Endothelial cell of umbilical vein (primary cell): ENCODE data around the gene TERC. TPM values are rescaled to one million over a fixed set of nuclear protein-coding genes. Genes with fewer than 3 reads are reported as not detected.

ENCODE experiments used
- BruUV-seq: library from RNA; stranded (reverse); fragments of 400-500 nt; replicated peaks from 2 replicates; lab custom pipeline; 2021; lab: Mats Ljungman, UMichigan
- CTCF ChIA-PET: fragments of 300-600, 350-600 bp; sonication (Branson Sonifier 250); formaldehyde crosslinking; loops from one replicate; lab custom pipeline; 2021; ENCODE audit warnings: antibody characterized with exemption, inconsistent platforms; lab: Charles Lee
- POLR2A ChIA-PET: fragments of 300-600, 350-600 bp; sonication (Branson Sonifier 250); formaldehyde crosslinking; loops from one replicate; lab custom pipeline; 2021; ENCODE audit warnings: antibody characterized with exemption, inconsistent platforms; lab: Charles Lee
- DNase-seq: peaks from one replicate; pipeline ENCODE4 v3.0.0-alpha.2; 2011; ENCODE audit warnings: low read depth, low spot score
- FAIRE-seq: peaks from 2 replicates; lab custom pipeline; 2011; peaks lifted over from hg19 to GRCh38; lab: Jason Lieb, UNC
- H2AFZ ChIP-seq: 2 replicates; pipeline ENCODE4 v1.6.0; 2012; ENCODE audit warnings: low read depth, low read length, control low read depth, inconsistent platforms
- H3K27ac ChIP-seq: 2 replicates; pipeline ENCODE4 v1.5.1; 2011; ENCODE audit warnings: low read depth, mild to moderate bottlenecking, control low read depth, low read length, moderate library complexity; ENCODE audit not compliant: insufficient read depth
- H3K27me3 ChIP-seq, 2 experiments: 2 replicates each; pipeline versions ENCODE4 v1.6.0 to v1.6.1; 2011; ENCODE audit warnings: low read length in 2 of 2, mixed read lengths in 1 of 2; ENCODE audit not compliant: control insufficient read depth in 2 of 2, insufficient read depth in 2 of 2
- H3K36me3 ChIP-seq, 2 experiments: 2 replicates in 1 of 2; 3 replicates in 1 of 2; pipeline ENCODE4 v1.5.1; 2011; ENCODE audit warnings: low read length in 2 of 2, mild to moderate bottlenecking in 1 of 2, moderate library complexity in 1 of 2; ENCODE audit not compliant: control insufficient read depth in 2 of 2, insufficient read depth in 2 of 2; ENCODE audit errors: extremely low read depth in 1 of 2
- H3K4me1 ChIP-seq: 3 replicates; pipeline ENCODE4 v1.5.1; 2011; ENCODE audit warnings: mild to moderate bottlenecking, low read length; ENCODE audit not compliant: control insufficient read depth, insufficient read depth; ENCODE audit errors: extremely low read depth
- H3K4me2 ChIP-seq: 2 replicates; pipeline ENCODE4 v1.6.1; 2011; ENCODE audit warnings: low read length, control low read depth, mixed read lengths; ENCODE audit not compliant: insufficient read depth
- H3K4me3 ChIP-seq, 3 experiments: fragments of 200-600 bp in 1 of 3; sonication (generic), shearing (Covaris generic) in 1 of 3; replicated peaks in 1 of 3; 2 replicates each; pipeline ENCODE4 v1.5.1; 2011 to 2016; ENCODE audit warnings: control low read depth in 3 of 3, low read length in 3 of 3, mild to moderate bottlenecking in 2 of 3, inconsistent platforms in 1 of 3, low read depth in 1 of 3, moderate library complexity in 1 of 3; ENCODE audit not compliant: insufficient read depth in 1 of 3
- H3K79me2 ChIP-seq: 2 replicates; pipeline ENCODE4 v1.6.0; 2012; ENCODE audit warnings: low read length, inconsistent platforms; ENCODE audit not compliant: control insufficient read depth, insufficient read depth
- H3K9ac ChIP-seq: replicated peaks from 2 replicates; pipeline ENCODE3; 2011; ENCODE audit warnings: low read length, control low read depth; ENCODE audit not compliant: insufficient read depth; ENCODE audit errors: extremely low read depth
- H3K9me1 ChIP-seq: replicated peaks from 3 replicates; pipeline ENCODE4 v1.6.0; 2011; ENCODE audit warnings: mild to moderate bottlenecking, low read length; ENCODE audit not compliant: control insufficient read depth, insufficient read depth; ENCODE audit errors: extremely low read depth
- H3K9me3 ChIP-seq: replicated peaks from 2 replicates; pipeline ENCODE4 v1.5.1; 2012; ENCODE audit warnings: low read length, inconsistent platforms; ENCODE audit not compliant: control insufficient read depth, insufficient read depth
- H4K20me1 ChIP-seq: replicated peaks from 2 replicates; pipeline ENCODE3; 2011; ENCODE audit warnings: mild to moderate bottlenecking, low read length; ENCODE audit not compliant: control insufficient read depth, insufficient read depth; ENCODE audit errors: extremely low read depth
- CTCF ChIP-seq, 2 donors: IDR thresholded peaks; 1 replicate in 1 of 2; 2 replicates in 1 of 2; pipeline ENCODE4 v1.5.1; 2011; ENCODE audit warnings: low read length in 2 of 2, mild to moderate bottlenecking in 2 of 2, moderate library complexity in 2 of 2, control low read depth in 1 of 2, inconsistent platforms in 1 of 2, low read depth in 1 of 2; ENCODE audit not compliant: insufficient read depth in 1 of 2; ENCODE audit errors: extremely low read depth in 1 of 2
- EZH2 ChIP-seq: IDR thresholded peaks from 2 replicates; pipeline ENCODE4 v1.6.1; 2012; ENCODE audit warnings: borderline replicate concordance, low read depth, mild to moderate bottlenecking, moderate library complexity, low read length, inconsistent platforms; ENCODE audit not compliant: severe bottlenecking
- FOS ChIP-seq: IDR thresholded peaks from 2 replicates; pipeline ENCODE4 v1.6.1; 2011; ENCODE audit warnings: mild to moderate bottlenecking, low read length, moderate library complexity, borderline replicate concordance; ENCODE audit not compliant: insufficient read depth
- GATA2 ChIP-seq: IDR thresholded peaks from 2 replicates; pipeline ENCODE4 v1.7.0; 2011; ENCODE audit warnings: low read depth, mild to moderate bottlenecking, moderate library complexity, mixed read lengths, low read length; ENCODE audit not compliant: insufficient read length, insufficient read depth
- JUN ChIP-seq: IDR thresholded peaks from 2 replicates; pipeline ENCODE4 v1.6.1; 2011; ENCODE audit warnings: borderline replicate concordance, low read depth; ENCODE audit not compliant: insufficient read length, insufficient read depth
- MYC ChIP-seq: IDR thresholded peaks from one replicate; pipeline ENCODE4 v1.6.1; 2011; ENCODE audit warnings: mild to moderate bottlenecking, low read depth, low read length
- POLR2A ChIP-seq: IDR thresholded peaks from 2 replicates; pipeline ENCODE4 v1.6.1; 2012; ENCODE audit warnings: low read depth, mild to moderate bottlenecking, control low read depth, low read length
- POLR2AphosphoS5 ChIP-seq: IDR thresholded peaks from 2 replicates; pipeline ENCODE4 v1.6.1; 2012; ENCODE audit warnings: low read depth, mild to moderate bottlenecking, control low read depth, low read length, moderate library complexity; ENCODE audit not compliant: insufficient read depth
- dilution Hi-C: fragments of 300-500 bp; cut with MboI; formaldehyde crosslinking; loops from one replicate; pipeline ENCODE4 v1.15.0; 2019; ENCODE audit warnings: low sequenced_read_pairs; ENCODE audit not compliant: extremely low pct_ligation_motif_present
- intact Hi-C: fragments of 100-400 bp; cut with micrococcal nuclease; formaldehyde crosslinking; loops from one replicate; pipeline ENCODE4 v1.10.0; 2022
- polyA plus RNA-seq, 4 experiments: library from polyadenylated mRNA; depleted of rRNA in 3 of 4; stranded (reverse) in 3 of 4; unstranded in 1 of 4; fragments of >200 nt; gene quantifications; 2 replicates each; pipeline versions ENCODE4 v1.2.1 to v1.2.3, GENCODE V29; 2011 to 2012; ENCODE audit warnings: missing spikeins in 1 of 4
- total RNA-seq: library from RNA; stranded (reverse); gene quantifications from 2 replicates; pipeline ENCODE4 v1.2.3, GENCODE V29; 2021
- TF ChIP-seq, protein P1 (sequence below): IDR thresholded peaks from 2 replicates; pipeline ENCODE4 v1.6.1; 2011; ENCODE audit not compliant: insufficient read depth, insufficient read length

Gene TERC
- total and polyA plus RNA-seq, 2 donors (not counting 3 experiments of a cell fraction or from before 2014, with no cell fraction given) = 2.6 to 6.1 TPM

DNA sequence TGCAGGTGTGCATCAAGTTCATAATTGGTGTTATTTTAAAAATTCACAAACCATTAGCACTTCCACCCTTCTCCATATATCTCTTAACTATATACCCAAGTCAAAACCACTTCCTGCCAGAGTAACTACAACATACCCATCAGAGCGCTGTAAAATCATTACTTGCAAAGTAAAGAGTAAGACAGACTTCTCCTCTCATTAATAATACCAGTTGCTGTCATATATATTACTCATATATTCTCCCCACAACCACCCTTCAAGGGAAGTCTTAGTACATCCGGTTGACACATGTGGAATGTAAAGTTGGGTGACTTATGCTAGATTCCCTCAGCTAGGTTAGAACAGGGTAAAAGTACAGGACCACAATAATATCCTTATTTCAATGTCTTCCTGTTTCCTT, 5.6 kb downstream of the TERC start:
- no TSS peak for BruUV-seq
- Histone ChIP-seq H3K4me1 (peaks cover 12% of the 10 kb centered on the region), H3K4me2 (peak overlapping the region; percentile 39), H3K27ac (no peak overlapping the region), H2AFZ (no peak overlapping the region), H4K20me1 (no peaks in the 10 kb centered on the region), H3K9me3 (no peaks in the 10 kb centered on the region), H3K4me3 (no peak overlapping the region), H3K79me2 (no peaks in the 10 kb centered on the region), H3K9ac (no peak overlapping the region), H3K27me3 (peaks cover 0 to 4% of the 10 kb centered on the region in 2 experiments), H3K36me3 (no peaks in the 10 kb centered on the region), H3K9me1 (no peaks in the 10 kb centered on the region)
- dilution Hi-C loops = no loop called here
- TF ChIP-seq FOS = peak; percentile 62
- TF ChIP-seq POLR2AphosphoS5 = peak; percentile 37
- no peak for TF ChIP-seq CTCF (IDR thresholded peaks at IDR 0.05; ENCODE audit: extremely low read depth in 1 of 2, insufficient read depth in 1 of 2, low read depth in 1 of 2, low read length in 2 of 2)
- TF ChIP-seq JUN = peak; percentile 39
- DNase-seq (peak; percentile 57), FAIRE-seq (peak; percentile 81)
- intact Hi-C loops = no loop called here
- CTCF ChIA-PET = interaction anchor here (1.3 to 1.4 kb wide), 2 partner anchors 10 to 90 kb away, joined by 4 read pairs; no protein-coding TSS in a partner anchor
- POLR2A ChIA-PET = interaction anchor here (0.6 kb wide), 1 partner anchor 10 kb away, joined by 4 read pairs; the partner anchor contains the start of gene ACTRT3

DNA sequence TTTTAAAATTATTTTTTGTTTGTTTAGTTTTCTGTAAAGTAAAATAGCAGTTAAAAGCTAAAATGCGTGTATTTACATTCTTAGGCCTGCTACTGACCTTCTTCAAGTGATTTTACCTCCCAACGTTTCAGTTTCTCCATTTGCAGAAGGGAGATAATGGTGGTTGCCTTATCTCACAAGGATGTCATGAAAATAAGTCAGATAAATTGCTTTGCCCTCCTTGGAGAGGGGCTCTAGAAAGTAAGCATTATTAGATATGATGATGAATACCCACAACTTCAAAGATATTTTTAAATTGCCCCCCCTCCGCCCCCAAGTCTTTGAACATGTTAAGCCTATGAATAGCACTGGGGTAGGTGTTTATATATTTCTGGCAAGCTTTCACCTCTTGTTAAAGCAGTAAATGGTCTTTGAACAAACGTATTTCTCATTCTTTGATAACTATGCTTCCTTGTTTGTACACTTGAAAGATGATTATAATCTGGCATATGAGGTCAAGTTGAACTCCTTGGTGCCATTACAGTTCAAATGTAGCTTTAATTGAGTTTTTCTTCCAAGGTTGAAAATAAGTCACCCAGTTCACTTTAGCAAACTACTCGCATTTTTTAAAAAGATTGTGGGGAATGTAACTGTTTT, 6.4 kb downstream of the TERC start:
- Histone ChIP-seq H3K4me2 (no peak overlapping the region), H3K27me3 (peaks cover 0 to 4% of the 10 kb centered on the region in 2 experiments), H3K9me1 (no peaks in the 10 kb centered on the region), H3K36me3 (no peaks in the 10 kb centered on the region), H4K20me1 (no peaks in the 10 kb centered on the region), H3K4me3 (no peak overlapping the region), H2AFZ (no peak overlapping the region), H3K79me2 (no peaks in the 10 kb centered on the region), H3K9me3 (no peaks in the 10 kb centered on the region), H3K4me1 (peaks cover 7% of the 10 kb centered on the region), H3K27ac (no peak overlapping the region), H3K9ac (no peak overlapping the region)
- intact Hi-C loops = no loop called here
- FAIRE-seq (no peak), DNase-seq (no peak)
- no TSS peak for BruUV-seq
- dilution Hi-C loops = no loop called here
- TF ChIP-seq POLR2AphosphoS5 (no peak), EZH2 (no peak), FOS (no peak), MYC (no peak), POLR2A (no peak), JUN (no peak), CTCF (IDR thresholded peaks at IDR 0.05; ENCODE audit: extremely low read depth in 1 of 2, insufficient read depth in 1 of 2, low read depth in 1 of 2, low read length in 2 of 2) (no peak), GATA2 (no peak)
- TF ChIP-seq, protein P1, sequence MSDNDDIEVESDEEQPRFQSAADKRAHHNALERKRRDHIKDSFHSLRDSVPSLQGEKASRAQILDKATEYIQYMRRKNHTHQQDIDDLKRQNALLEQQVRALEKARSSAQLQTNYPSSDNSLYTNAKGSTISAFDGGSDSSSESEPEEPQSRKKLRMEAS = no peak
- ChIA-PET CTCF (interaction anchor here (0.9 to 1.4 kb wide), 2 partner anchors 13 to 89 kb away, joined by 3 to 4 read pairs; no protein-coding TSS in a partner anchor), POLR2A (no interaction called here)
